Measurements from ENCODE around the gene ID1.
"Not testable (repeated sequence)": the region's sequence is repeated elsewhere in the genome, so short reads cannot be mapped to it uniquely, and the experiment has no call there.

Gene ID1

GRCh38 chr20:31638317-31638716 is 33.2 kb downstream of the ID1 start:
- no peak for DNase-seq (ENCODE audit: low spot score)

DNA sequence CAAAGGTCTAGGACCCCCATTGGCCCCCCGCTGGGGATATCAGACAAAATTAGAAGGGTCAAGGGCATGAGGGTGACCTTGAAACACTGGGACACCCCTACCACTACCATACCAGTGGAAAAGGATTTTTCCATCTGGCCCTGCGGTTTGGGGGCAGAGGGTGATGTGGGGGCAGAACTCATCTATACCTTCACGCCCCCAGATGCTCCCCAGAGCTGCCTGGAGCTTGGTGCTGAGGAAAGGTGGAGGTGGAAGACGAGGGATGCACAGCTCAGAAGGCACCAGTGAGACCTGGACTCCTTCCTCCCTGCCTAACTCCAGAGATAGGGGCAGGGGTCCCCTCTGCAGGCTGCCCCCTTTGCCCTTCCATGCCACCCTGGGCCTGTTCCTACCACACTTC is 33.7 kb downstream of the ID1 start:
- DNase-seq (ENCODE audit: low spot score) = no peak

DNA sequence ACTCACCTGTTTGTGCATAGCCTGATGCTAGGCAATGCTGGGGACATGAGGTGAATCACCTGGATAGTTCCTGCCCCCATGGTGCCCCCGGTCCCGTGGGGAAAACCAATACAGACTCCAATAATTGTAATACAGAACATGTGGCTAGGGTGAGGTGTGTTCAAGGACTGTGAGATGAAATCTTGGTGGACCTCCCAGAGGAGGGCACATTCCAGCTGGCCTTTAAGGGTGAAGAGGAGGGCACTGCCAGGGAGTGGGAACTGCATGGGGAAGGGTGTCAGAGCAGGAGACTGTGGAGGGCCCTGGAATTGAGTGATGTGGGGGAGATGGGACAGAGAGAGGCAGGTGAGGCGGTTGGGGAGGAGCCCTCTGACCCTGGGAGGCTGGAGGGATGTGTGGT is 35.2 kb downstream of the ID1 start:
- no peak for DNase-seq (ENCODE audit: low spot score)

DNA sequence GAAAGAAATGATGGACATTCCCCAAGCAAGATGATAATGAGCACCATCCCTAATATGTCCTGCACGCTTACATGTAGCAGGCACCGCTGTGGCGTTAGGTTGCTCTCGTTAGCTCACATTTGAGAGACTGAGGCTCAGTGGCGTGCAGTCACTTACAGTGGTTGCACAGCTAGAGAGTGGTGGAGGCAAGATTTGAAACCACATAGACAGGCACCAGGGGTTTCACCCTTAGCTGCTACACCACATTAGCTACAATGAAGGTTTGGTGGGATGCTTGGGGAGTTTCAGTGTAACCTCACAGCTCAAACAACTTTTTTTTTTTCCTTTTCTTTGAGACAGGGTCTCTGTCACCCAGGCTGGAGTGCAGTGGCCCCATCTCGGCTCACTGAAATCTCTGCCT is 36.3 kb downstream of the ID1 start:
- DNase-seq (ENCODE audit: low spot score) = no peak

- no peak for DNase-seq (ENCODE audit: low spot score)
These were observed 37.7 kb downstream of the ID1 start for GRCh38 chr20:31642837-31643236.

DNA sequence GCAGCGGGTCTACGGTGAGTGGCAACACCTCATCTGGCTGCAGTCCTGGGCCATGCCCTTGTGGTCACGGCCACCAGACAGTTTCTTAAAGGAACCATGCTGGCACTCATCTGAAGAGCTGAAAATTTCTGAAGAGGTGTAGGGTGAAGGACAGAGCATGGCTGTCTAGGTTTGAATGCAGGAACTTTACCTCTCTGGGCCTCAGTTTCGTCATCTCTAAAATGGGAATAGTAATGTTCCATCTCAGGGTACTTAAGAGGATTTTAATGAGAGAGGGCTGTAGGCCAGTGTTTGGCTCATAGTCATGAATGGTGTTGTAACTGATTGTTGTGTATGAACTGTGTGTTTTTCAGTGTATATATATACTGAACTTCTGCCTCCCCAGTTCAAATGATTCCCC is 38.4 kb downstream of the ID1 start:
- DNase-seq (ENCODE audit: low spot score) = no peak

DNA sequence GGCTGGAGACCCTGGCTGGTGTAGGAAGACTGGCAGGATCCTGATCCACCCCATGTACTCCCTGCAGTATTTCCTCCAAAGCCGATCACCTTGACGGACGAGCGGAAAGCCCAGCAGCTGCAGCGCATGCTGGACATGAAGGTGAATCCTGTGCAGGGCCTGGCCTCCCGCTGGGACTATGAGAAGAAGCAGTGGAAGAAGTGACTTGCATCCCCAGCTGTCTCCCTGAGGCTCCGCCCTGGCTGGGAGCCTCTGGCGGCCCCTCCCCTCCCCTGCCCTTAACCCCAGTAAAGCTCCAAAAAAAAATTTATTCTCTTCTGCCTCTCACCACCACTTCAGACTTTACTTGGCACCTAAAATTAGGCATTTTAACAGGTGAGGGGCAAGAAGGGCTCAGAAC is 39.6 kb downstream of the ID1 start:
- no peak for DNase-seq (ENCODE audit: low spot score)

GRCh38 chr20:31648104-31648503 is 43.0 kb downstream of the ID1 start:
- DNase-seq (ENCODE audit: low spot score) = not testable (repeated sequence)

DNA sequence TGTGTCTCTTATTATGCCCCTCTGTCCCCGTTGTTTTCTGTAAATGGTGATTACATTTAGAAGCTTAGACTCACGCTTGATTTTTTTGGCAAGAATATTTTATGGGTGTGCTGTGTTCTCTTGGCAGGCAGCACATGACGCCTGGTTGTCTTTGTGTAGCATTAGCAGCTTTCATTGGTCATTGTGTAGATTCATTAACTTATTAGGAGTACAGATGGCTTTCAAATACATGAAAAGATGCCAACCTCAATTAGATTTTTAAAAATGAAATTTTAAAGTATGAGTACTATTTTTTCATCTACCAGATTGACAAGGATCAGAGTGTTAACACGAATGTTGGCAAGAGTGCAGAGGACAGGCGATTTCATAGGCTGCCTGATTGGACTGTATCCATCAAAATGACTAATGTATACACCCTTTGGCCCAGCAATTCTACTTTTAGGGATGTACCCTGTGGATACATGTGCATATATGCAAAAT is 47.9 kb downstream of the ID1 start:
- DNase-seq (ENCODE audit: low spot score) = no peak

- DNase-seq (ENCODE audit: low spot score) = no peak
These were observed 48.5 kb downstream of the ID1 start for GRCh38 chr20:31653561-31653960.

DNA sequence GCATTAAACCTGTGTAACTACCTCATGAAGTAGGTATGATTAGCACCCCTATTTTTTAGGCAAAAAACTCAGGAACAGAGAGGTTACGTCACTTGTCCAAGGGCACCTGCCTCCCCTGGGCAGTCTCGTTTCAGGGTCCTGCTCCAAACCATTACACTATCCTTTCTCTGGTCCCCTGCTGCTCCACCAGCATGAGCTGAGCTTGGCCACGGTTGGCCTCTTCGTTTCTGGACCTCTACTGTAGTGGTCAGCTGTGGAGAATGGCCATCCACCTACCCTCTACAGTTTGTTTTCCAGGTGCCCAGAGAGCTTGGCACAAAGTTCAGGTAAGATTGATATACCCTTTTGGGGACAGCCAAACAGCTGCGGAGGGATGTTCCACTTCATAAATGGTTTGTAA is 49.4 kb downstream of the ID1 start:
- DNase-seq (ENCODE audit: low spot score) = no peak
